GM12875 (cell line): ENCODE measurements around the gene SMAP1.

ENCODE experiments used
- H3K4me3 ChIP-seq: one replicate; pipeline ENCODE4 v1.5.1; 2011; ENCODE audit warnings: low read depth, low read length, control low read depth
- CTCF ChIP-seq: IDR thresholded peaks from 2 replicates; pipeline ENCODE4 v1.5.1; 2011; ENCODE audit warnings: low read depth, mild to moderate bottlenecking, control low read depth, inconsistent platforms, low read length, moderate library complexity, borderline replicate concordance; ENCODE audit not compliant: insufficient read depth

Gene SMAP1

GRCh38 chr6:70847106-70848084, 179.7 kb downstream of the SMAP1 start:
- no peak for TF ChIP-seq CTCF
- H3K4me3 ChIP-seq: no peak overlapping the region

GRCh38 chr6:70849348-70850069, 181.8 kb downstream of the SMAP1 start:
- H3K4me3 ChIP-seq: no peak overlapping the region
- no peak for TF ChIP-seq CTCF

- no peak overlapping the region for H3K4me3 ChIP-seq
- no peak for TF ChIP-seq CTCF
Observed at GRCh38 chr6:70852667-70853246, 185.1 kb downstream of the SMAP1 start.

GRCh38 chr6:70857387-70858077, 189.8 kb downstream of the SMAP1 start:
- no peak overlapping the region for H3K4me3 ChIP-seq
- no peak for TF ChIP-seq CTCF

GRCh38 chr6:70860045-70860444, 192.4 kb downstream of the SMAP1 start:
- TF ChIP-seq CTCF: no peak
- H3K4me3 ChIP-seq: no peak overlapping the region

GRCh38 chr6:70860920-70861319, 193.2 kb downstream of the SMAP1 start:
- no peak for TF ChIP-seq CTCF
- H3K4me3 ChIP-seq: no peak overlapping the region
